H1 (cell line): ENCODE results near the gene IFNL1. TPM values are rescaled to one million over a fixed set of nuclear protein-coding genes. Genes with fewer than 3 reads are reported as not detected.

ENCODE experiments used
- GTF2F1 ChIP-seq: IDR thresholded peaks from 2 replicates; pipeline ENCODE4 v1.6.1; 2012; ENCODE audit warnings: low read depth, low read length, improper control_type of control experiment, borderline replicate concordance
- polyA plus RNA-seq, 7 experiments: library from polyadenylated mRNA; depleted of rRNA in 3 of 7; stranded (reverse) in 5 of 7; unstranded in 2 of 7; fragments of >200 nt in 5 of 7; fragments of 200-250 nt in 2 of 7; gene quantifications; 1 replicate in 5 of 7; 2 replicates in 1 of 7; 4 replicates in 1 of 7; pipeline versions ENCODE4 v1.2.1 to v1.2.3, GENCODE V29; 2011 to 2013; ENCODE audit warnings: missing spikeins in 2 of 7, mixed read lengths in 2 of 7
- total RNA-seq: library from RNA; stranded (reverse); fragmentation: NEBNext Ultra II Directional; extraction: Animal tissue kit (Norgen Biotek cat#: 25700); gene quantifications from 2 replicates; pipeline ENCODE4 v1.2.1, GENCODE V29; 2021

The IFNL1 gene
- total and polyA plus RNA-seq, 2 of the 8 experiments (the other 6 are each of a cell fraction or from before 2014, with no cell fraction given): not detected

DNA sequence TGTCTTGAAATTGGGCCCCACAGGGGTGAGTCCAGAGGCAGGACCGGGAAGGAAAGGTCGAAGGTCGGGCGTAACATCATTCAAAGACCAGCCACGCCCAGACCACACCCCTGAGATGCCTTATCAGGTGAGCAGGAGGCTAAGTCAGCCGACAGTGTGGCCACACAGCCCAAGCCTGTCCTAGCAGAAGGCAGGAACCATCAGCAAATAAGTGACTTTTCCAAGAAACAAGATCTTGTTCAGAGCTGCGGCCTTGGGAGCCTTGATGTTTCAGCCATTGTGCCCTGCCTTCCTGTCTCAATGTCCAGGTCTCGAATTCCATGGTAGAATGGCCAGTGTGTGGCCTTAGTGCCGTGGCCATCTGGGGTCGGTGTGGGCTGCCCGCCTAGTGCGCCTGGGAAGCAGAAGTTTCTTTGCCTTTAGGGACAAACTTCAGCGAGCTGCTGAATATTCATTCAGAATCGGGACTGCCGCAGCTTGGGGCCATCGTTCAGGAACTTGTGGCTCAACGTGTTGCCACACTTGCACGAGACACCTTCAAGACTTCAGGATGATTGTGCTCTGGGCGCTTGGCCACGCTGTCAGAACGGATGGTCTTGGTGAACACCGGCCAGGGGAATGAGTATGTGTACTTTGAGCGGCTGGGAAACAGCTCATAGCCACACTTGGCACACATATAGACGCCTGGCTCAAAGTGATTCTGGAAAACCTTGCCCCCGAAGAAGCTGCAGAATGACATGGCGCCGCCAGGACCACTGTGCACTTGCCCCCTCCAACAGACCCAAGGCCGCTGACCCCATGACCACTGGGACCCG, 41.5 kb upstream of the IFNL1 start (continued):
- no peak for TF ChIP-seq GTF2F1
- TF ChIP-seq, all 59 proteins: peak for 0
